Endothelial cell of umbilical vein (primary cell): Measurements from ENCODE around the gene PROZ. TPM values are rescaled to one million over a fixed set of nuclear protein-coding genes. Genes with fewer than 3 reads are reported as not detected.

Experiments used
- BruUV-seq: library from RNA; stranded (reverse); fragments of 400-500 nt; replicated peaks from 2 replicates; lab custom pipeline; 2021; lab: Mats Ljungman, UMichigan
- CTCF ChIA-PET: fragments of 300-600, 350-600 bp; sonication (Branson Sonifier 250); formaldehyde crosslinking; loops from one replicate; lab custom pipeline; 2021; ENCODE audit warnings: antibody characterized with exemption, inconsistent platforms; lab: Charles Lee
- POLR2A ChIA-PET: fragments of 300-600, 350-600 bp; sonication (Branson Sonifier 250); formaldehyde crosslinking; loops from one replicate; lab custom pipeline; 2021; ENCODE audit warnings: antibody characterized with exemption, inconsistent platforms; lab: Charles Lee
- DNase-seq: peaks from one replicate; pipeline ENCODE4 v3.0.0-alpha.2; 2011; ENCODE audit warnings: low read depth, low spot score
- FAIRE-seq: peaks from 2 replicates; lab custom pipeline; 2011; peaks lifted over from hg19 to GRCh38; lab: Jason Lieb, UNC
- H2AFZ ChIP-seq: 2 replicates; pipeline ENCODE4 v1.6.0; 2012; ENCODE audit warnings: low read depth, low read length, control low read depth, inconsistent platforms
- H3K27ac ChIP-seq: 2 replicates; pipeline ENCODE4 v1.5.1; 2011; ENCODE audit warnings: low read depth, mild to moderate bottlenecking, control low read depth, low read length, moderate library complexity; ENCODE audit not compliant: insufficient read depth
- H3K27me3 ChIP-seq, 2 experiments: 2 replicates each; pipeline versions ENCODE4 v1.6.0 to v1.6.1; 2011; ENCODE audit warnings: low read length in 2 of 2, mixed read lengths in 1 of 2; ENCODE audit not compliant: control insufficient read depth in 2 of 2, insufficient read depth in 2 of 2
- H3K36me3 ChIP-seq, 2 experiments: 2 replicates in 1 of 2; 3 replicates in 1 of 2; pipeline ENCODE4 v1.5.1; 2011; ENCODE audit warnings: low read length in 2 of 2, mild to moderate bottlenecking in 1 of 2, moderate library complexity in 1 of 2; ENCODE audit not compliant: control insufficient read depth in 2 of 2, insufficient read depth in 2 of 2; ENCODE audit errors: extremely low read depth in 1 of 2
- H3K4me1 ChIP-seq: 3 replicates; pipeline ENCODE4 v1.5.1; 2011; ENCODE audit warnings: mild to moderate bottlenecking, low read length; ENCODE audit not compliant: control insufficient read depth, insufficient read depth; ENCODE audit errors: extremely low read depth
- H3K4me2 ChIP-seq: 2 replicates; pipeline ENCODE4 v1.6.1; 2011; ENCODE audit warnings: low read length, control low read depth, mixed read lengths; ENCODE audit not compliant: insufficient read depth
- H3K4me3 ChIP-seq, 3 experiments: fragments of 200-600 bp in 1 of 3; sonication (generic), shearing (Covaris generic) in 1 of 3; replicated peaks in 1 of 3; 2 replicates each; pipeline ENCODE4 v1.5.1; 2011 to 2016; ENCODE audit warnings: control low read depth in 3 of 3, low read length in 3 of 3, mild to moderate bottlenecking in 2 of 3, inconsistent platforms in 1 of 3, low read depth in 1 of 3, moderate library complexity in 1 of 3; ENCODE audit not compliant: insufficient read depth in 1 of 3
- H3K79me2 ChIP-seq: 2 replicates; pipeline ENCODE4 v1.6.0; 2012; ENCODE audit warnings: low read length, inconsistent platforms; ENCODE audit not compliant: control insufficient read depth, insufficient read depth
- H3K9ac ChIP-seq: replicated peaks from 2 replicates; pipeline ENCODE3; 2011; ENCODE audit warnings: low read length, control low read depth; ENCODE audit not compliant: insufficient read depth; ENCODE audit errors: extremely low read depth
- H3K9me1 ChIP-seq: replicated peaks from 3 replicates; pipeline ENCODE4 v1.6.0; 2011; ENCODE audit warnings: mild to moderate bottlenecking, low read length; ENCODE audit not compliant: control insufficient read depth, insufficient read depth; ENCODE audit errors: extremely low read depth
- H3K9me3 ChIP-seq: replicated peaks from 2 replicates; pipeline ENCODE4 v1.5.1; 2012; ENCODE audit warnings: low read length, inconsistent platforms; ENCODE audit not compliant: control insufficient read depth, insufficient read depth
- H4K20me1 ChIP-seq: replicated peaks from 2 replicates; pipeline ENCODE3; 2011; ENCODE audit warnings: mild to moderate bottlenecking, low read length; ENCODE audit not compliant: control insufficient read depth, insufficient read depth; ENCODE audit errors: extremely low read depth
- CTCF ChIP-seq, 2 donors: IDR thresholded peaks; 1 replicate in 1 of 2; 2 replicates in 1 of 2; pipeline ENCODE4 v1.5.1; 2011; ENCODE audit warnings: low read length in 2 of 2, mild to moderate bottlenecking in 2 of 2, moderate library complexity in 2 of 2, control low read depth in 1 of 2, inconsistent platforms in 1 of 2, low read depth in 1 of 2; ENCODE audit not compliant: insufficient read depth in 1 of 2; ENCODE audit errors: extremely low read depth in 1 of 2
- EZH2 ChIP-seq: IDR thresholded peaks from 2 replicates; pipeline ENCODE4 v1.6.1; 2012; ENCODE audit warnings: borderline replicate concordance, low read depth, mild to moderate bottlenecking, moderate library complexity, low read length, inconsistent platforms; ENCODE audit not compliant: severe bottlenecking
- FOS ChIP-seq: IDR thresholded peaks from 2 replicates; pipeline ENCODE4 v1.6.1; 2011; ENCODE audit warnings: mild to moderate bottlenecking, low read length, moderate library complexity, borderline replicate concordance; ENCODE audit not compliant: insufficient read depth
- GATA2 ChIP-seq: IDR thresholded peaks from 2 replicates; pipeline ENCODE4 v1.7.0; 2011; ENCODE audit warnings: low read depth, mild to moderate bottlenecking, moderate library complexity, mixed read lengths, low read length; ENCODE audit not compliant: insufficient read length, insufficient read depth
- JUN ChIP-seq: IDR thresholded peaks from 2 replicates; pipeline ENCODE4 v1.6.1; 2011; ENCODE audit warnings: borderline replicate concordance, low read depth; ENCODE audit not compliant: insufficient read length, insufficient read depth
- MAX ChIP-seq: IDR thresholded peaks from 2 replicates; pipeline ENCODE4 v1.6.1; 2011; ENCODE audit not compliant: insufficient read depth, insufficient read length
- MYC ChIP-seq: IDR thresholded peaks from one replicate; pipeline ENCODE4 v1.6.1; 2011; ENCODE audit warnings: mild to moderate bottlenecking, low read depth, low read length
- POLR2A ChIP-seq: IDR thresholded peaks from 2 replicates; pipeline ENCODE4 v1.6.1; 2012; ENCODE audit warnings: low read depth, mild to moderate bottlenecking, control low read depth, low read length
- POLR2AphosphoS5 ChIP-seq: IDR thresholded peaks from 2 replicates; pipeline ENCODE4 v1.6.1; 2012; ENCODE audit warnings: low read depth, mild to moderate bottlenecking, control low read depth, low read length, moderate library complexity; ENCODE audit not compliant: insufficient read depth
- dilution Hi-C: fragments of 300-500 bp; cut with MboI; formaldehyde crosslinking; loops from one replicate; pipeline ENCODE4 v1.15.0; 2019; ENCODE audit warnings: low sequenced_read_pairs; ENCODE audit not compliant: extremely low pct_ligation_motif_present
- intact Hi-C: fragments of 100-400 bp; cut with micrococcal nuclease; formaldehyde crosslinking; loops from one replicate; pipeline ENCODE4 v1.10.0; 2022
- polyA plus RNA-seq, 4 experiments: library from polyadenylated mRNA; depleted of rRNA in 3 of 4; stranded (reverse) in 3 of 4; unstranded in 1 of 4; fragments of >200 nt; gene quantifications; 2 replicates each; pipeline versions ENCODE4 v1.2.1 to v1.2.3, GENCODE V29; 2011 to 2012; ENCODE audit warnings: missing spikeins in 1 of 4
- total RNA-seq: library from RNA; stranded (reverse); gene quantifications from 2 replicates; pipeline ENCODE4 v1.2.3, GENCODE V29; 2021

The PROZ gene
- total and polyA plus RNA-seq, 2 donors (not counting 3 experiments of a cell fraction or from before 2014, with no cell fraction given), result not detected

- Histone ChIP-seq H3K27me3 (no peaks in the 10 kb centered on the region), H4K20me1 (no peaks in the 10 kb centered on the region), H3K9me3 (no peaks in the 10 kb centered on the region), H3K27ac (no peak overlapping the region), H3K79me2 (no peaks in the 10 kb centered on the region), H3K4me2 (no peak overlapping the region), H3K9ac (no peak overlapping the region), H3K4me1 (no peaks in the 10 kb centered on the region), H2AFZ (no peak overlapping the region), H3K9me1 (no peaks in the 10 kb centered on the region), H3K36me3 (no peaks in the 10 kb centered on the region), H3K4me3 (no peak overlapping the region)
- TF ChIP-seq CTCF (IDR thresholded peaks at IDR 0.05; ENCODE audit: extremely low read depth in 1 of 2, insufficient read depth in 1 of 2, low read depth in 1 of 2, low read length in 2 of 2), result no peak
- TF ChIP-seq POLR2A, result no peak
- no peak for TF ChIP-seq MAX
- TF ChIP-seq MYC, result no peak
- TF ChIP-seq POLR2AphosphoS5, result no peak
- TF ChIP-seq GATA2, result no peak
- TF ChIP-seq JUN, result no peak
- TF ChIP-seq EZH2, result no peak
- TF ChIP-seq FOS, result no peak
- CTCF ChIA-PET, result no interaction called here
- no TSS peak for BruUV-seq
- FAIRE-seq (no peak), DNase-seq (no peak)
- dilution Hi-C loops (no loop called here), intact Hi-C loops (no loop called here)
- POLR2A ChIA-PET, result no interaction called here
These were observed 41.0 kb upstream of the PROZ start for GRCh38 chr13:113117335-113117872.
